ENCODE results near the gene PAEP.

The PAEP gene

DNA sequence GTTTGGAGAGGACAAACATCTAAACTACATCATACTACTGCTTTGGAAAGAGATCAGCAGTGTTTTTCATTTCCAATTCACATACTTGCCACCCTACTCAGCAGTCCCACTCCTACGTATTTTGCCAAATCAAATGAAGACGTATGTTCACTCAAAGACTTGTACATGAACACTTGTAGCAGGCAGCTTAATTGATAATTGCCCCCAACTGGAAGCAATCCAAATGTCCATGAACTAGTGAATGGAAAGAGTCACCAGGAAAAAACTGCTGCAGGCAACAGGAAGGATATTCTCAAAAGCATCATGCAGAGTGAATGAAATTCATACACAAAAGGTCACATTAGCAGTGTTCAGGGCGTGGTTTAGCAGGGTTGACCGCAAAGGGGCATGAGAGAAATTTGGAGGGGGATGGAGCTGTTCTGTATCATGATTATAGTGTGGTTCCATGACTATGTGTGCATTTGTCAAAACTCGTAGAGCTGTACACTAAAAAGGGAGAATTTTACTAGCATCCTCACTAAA lies 38.8 kb downstream of the PAEP start:
- H3K36me3 ChIP-seq, result no peaks in the 10 kb centered on the region
- intact Hi-C loops (cut with DNase I; ENCODE audit: low total_unique reads), result no loop called here
- no peak for DNase-seq
- no peak overlapping the region for H3K27ac ChIP-seq
- H3K27me3 ChIP-seq, result peaks cover 0 to 50% of the 10 kb centered on the region in 2 donors
- TF ChIP-seq, protein P1, sequence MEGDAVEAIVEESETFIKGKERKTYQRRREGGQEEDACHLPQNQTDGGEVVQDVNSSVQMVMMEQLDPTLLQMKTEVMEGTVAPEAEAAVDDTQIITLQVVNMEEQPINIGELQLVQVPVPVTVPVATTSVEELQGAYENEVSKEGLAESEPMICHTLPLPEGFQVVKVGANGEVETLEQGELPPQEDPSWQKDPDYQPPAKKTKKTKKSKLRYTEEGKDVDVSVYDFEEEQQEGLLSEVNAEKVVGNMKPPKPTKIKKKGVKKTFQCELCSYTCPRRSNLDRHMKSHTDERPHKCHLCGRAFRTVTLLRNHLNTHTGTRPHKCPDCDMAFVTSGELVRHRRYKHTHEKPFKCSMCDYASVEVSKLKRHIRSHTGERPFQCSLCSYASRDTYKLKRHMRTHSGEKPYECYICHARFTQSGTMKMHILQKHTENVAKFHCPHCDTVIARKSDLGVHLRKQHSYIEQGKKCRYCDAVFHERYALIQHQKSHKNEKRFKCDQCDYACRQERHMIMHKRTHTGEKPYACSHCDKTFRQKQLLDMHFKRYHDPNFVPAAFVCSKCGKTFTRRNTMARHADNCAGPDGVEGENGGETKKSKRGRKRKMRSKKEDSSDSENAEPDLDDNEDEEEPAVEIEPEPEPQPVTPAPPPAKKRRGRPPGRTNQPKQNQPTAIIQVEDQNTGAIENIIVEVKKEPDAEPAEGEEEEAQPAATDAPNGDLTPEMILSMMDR (IDR thresholded peaks at IDR 0.05), result no peak
- H3K9me3 ChIP-seq, result no peaks in the 10 kb centered on the region
- H3K4me1 ChIP-seq, result no peaks in the 10 kb centered on the region
- no peak overlapping the region for H3K4me3 ChIP-seq

DNA sequence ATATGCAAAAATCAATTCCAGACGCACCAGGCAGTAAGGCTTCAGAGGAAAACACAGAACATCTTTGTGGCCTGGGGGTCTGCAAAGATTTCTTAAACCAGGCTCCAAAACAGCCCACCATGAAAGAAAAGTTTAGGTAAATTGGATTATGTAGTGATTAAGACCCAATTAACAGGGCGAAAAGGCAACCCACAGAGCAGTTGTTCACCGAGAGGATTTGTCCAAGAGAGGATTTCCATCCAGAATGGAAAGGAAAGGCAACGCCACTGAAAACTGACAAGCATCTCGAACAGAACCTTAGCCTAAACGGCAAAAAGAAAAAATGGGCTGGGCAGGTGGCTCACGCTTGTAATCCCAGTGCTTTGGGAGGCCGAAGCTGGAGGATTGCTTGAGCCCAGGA lies 40.4 kb downstream of the PAEP start:
- Histone ChIP-seq H3K4me1 (no peaks in the 10 kb centered on the region), H3K27me3 (peaks cover 0 to 47% of the 10 kb centered on the region in 2 donors), H3K4me3 (no peak overlapping the region), H3K36me3 (no peaks in the 10 kb centered on the region), H3K9me3 (no peaks in the 10 kb centered on the region), H3K27ac (no peak overlapping the region)
- TF ChIP-seq, protein P1 (IDR thresholded peaks at IDR 0.05), result no peak
- no peak for DNase-seq
- intact Hi-C loops (cut with DNase I; ENCODE audit: low total_unique reads), result no loop called here

DNA sequence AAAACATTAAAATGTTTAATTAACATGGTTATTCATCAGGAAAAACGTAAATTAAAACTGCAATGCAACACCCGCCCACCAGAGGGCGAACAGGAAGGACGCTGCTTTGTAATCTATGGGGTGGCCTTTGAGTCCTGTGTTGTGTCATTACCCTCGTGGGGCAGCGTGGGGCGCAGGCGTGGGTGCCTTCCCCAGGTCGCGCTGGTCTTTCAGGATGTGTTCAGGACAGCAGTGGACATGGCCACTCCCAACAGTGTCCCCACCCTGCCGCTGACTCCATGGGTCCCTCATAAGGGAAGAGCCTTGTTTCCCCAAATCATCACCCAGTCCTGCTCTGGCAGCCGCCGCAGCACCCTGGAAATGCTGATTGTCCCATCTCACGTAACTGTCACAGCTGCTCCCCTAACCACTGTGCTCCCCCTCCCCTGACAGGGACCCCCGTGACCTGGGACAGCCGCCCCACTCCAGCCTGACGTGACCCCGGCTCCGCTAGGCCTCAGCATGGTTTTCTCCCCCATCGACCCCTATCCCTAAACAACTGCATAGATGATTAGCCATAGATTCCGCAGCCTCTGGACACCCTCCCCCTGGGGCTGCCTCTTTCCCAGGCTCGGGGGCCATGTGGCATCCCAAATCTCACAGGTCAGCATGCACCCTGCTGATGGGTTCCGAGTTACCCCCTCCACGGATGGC lies 41.4 kb downstream of the PAEP start:
- DNase-seq, result peak in 1 of 2 donors; percentile 61
- Histone ChIP-seq H3K27me3 (peaks cover 0 to 42% of the 10 kb centered on the region in 2 donors), H3K9me3 (no peaks in the 10 kb centered on the region), H3K36me3 (no peaks in the 10 kb centered on the region), H3K4me1 (no peaks in the 10 kb centered on the region), H3K4me3 (no peak overlapping the region), H3K27ac (no peak overlapping the region)
- intact Hi-C loops (cut with DNase I; ENCODE audit: low total_unique reads), result no loop called here
- TF ChIP-seq, protein P1 (IDR thresholded peaks at IDR 0.05), result peak; percentile 26 to 63

DNA sequence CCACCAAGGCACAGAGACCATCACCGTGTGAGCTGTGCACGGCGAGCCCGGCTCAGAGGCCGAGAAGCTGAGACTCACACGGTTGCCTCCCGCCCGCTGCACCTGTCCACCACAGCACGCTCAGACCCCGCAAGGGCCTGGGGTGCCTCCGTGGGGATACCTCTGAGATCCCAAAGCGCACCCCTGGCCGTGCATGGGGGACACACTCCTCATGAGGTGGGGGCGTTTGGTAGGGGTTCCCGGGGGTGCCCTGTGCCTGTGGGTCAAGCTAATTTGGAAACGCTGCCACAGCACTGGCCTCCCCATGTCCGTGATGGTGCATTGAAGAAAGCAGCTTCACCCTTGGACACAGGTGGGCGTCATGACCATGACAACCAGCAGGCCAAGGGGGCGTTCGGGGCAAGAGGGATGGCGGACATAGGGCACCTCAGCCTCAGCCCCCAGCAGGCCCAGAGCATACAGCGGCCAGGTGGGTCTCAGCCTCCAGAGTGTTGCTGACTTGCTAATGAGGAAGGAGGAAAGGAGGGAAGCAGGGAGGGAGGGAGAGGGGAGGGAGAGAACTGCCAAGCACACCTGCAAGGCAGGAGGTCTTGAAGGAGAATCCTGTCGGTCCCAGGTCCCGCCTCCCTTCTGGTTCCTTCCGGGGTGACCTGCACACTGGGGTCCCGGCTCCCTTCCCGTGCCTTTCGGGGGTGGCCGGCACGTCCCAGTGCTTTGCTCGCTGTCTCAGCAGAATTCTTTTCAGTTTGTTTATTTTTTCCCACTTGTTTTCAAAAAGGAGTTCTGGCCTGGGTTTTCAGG lies 43.1 kb downstream of the PAEP start:
- H3K4me3 ChIP-seq, result no peak overlapping the region
- H3K4me1 ChIP-seq, result no peaks in the 10 kb centered on the region
- no peaks in the 10 kb centered on the region for H3K9me3 ChIP-seq
- TF ChIP-seq, protein P1 (IDR thresholded peaks at IDR 0.05), result no peak
- H3K36me3 ChIP-seq, result no peaks in the 10 kb centered on the region
- H3K27ac ChIP-seq, result no peak overlapping the region
- peak in 1 of 2 donors; percentile 62 for DNase-seq
- peaks cover 0 to 46% of the 10 kb centered on the region in 2 donors for H3K27me3 ChIP-seq
- intact Hi-C loops (cut with DNase I; ENCODE audit: low total_unique reads), result no loop called here

DNA sequence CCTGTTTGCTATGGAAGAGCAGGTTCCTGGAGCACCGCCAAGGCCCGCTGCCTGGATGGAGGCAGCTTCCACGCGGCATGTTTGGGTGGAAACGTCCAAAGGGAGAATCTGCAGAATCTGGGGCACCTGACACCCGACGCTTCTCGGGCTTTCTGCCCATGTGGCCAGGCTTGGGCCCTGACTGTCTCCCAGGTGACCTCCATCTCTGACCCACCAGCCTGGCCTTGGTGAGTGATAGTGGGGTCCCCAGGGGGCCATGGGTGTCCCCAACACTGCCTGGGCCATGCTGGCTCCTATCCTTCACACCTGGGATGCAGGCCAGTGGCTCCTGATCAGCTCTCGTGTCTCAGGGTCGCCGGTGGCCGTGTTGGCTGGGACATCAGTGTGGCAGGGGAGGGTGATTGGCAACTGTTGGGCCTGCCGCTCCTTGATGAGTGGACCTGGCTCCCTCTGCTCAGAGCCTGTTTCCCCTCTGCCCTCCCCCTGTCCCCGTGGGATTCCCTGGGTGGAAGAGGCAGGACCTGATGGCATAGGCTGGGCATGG lies 43.8 kb downstream of the PAEP start:
- intact Hi-C loops (cut with DNase I; ENCODE audit: low total_unique reads), result no loop called here
- TF ChIP-seq, protein P1 (IDR thresholded peaks at IDR 0.05), result no peak
- H3K4me3 ChIP-seq, result no peak overlapping the region
- H3K9me3 ChIP-seq, result no peaks in the 10 kb centered on the region
- peaks cover 0 to 45% of the 10 kb centered on the region in 2 donors for H3K27me3 ChIP-seq
- no peaks in the 10 kb centered on the region for H3K36me3 ChIP-seq
- DNase-seq, result no peak
- no peaks in the 10 kb centered on the region for H3K4me1 ChIP-seq
- H3K27ac ChIP-seq, result no peak overlapping the region

Data from tibial artery (tissue), 4 donors.